Measurements from ENCODE around the gene RAB8B.
"Not testable (repeated sequence)": the region's sequence is repeated elsewhere in the genome, so short reads cannot be mapped to it uniquely, and the experiment has no call there.

The RAB8B gene

DNA sequence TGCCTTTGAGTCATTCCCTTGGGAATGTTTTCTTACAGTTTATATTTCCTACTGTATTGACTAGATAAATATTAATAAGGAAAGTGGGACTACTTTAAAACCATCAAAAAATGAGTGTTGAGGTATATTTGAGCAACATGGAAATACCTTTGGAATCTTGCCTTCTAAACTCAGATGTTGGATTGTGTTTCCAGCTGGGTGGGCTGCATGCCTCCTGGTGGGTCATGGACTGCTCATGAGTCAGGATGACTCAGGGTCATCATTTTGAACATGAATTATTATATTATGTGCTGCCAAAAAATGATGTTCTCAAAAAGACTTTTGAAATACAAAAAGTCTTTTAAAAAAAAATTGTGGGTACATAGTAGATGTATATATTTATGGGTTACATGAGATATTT lies 46.9 kb downstream of the RAB8B start:
- TF ChIP-seq, protein P1, sequence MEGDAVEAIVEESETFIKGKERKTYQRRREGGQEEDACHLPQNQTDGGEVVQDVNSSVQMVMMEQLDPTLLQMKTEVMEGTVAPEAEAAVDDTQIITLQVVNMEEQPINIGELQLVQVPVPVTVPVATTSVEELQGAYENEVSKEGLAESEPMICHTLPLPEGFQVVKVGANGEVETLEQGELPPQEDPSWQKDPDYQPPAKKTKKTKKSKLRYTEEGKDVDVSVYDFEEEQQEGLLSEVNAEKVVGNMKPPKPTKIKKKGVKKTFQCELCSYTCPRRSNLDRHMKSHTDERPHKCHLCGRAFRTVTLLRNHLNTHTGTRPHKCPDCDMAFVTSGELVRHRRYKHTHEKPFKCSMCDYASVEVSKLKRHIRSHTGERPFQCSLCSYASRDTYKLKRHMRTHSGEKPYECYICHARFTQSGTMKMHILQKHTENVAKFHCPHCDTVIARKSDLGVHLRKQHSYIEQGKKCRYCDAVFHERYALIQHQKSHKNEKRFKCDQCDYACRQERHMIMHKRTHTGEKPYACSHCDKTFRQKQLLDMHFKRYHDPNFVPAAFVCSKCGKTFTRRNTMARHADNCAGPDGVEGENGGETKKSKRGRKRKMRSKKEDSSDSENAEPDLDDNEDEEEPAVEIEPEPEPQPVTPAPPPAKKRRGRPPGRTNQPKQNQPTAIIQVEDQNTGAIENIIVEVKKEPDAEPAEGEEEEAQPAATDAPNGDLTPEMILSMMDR (conservative IDR thresholded peaks at IDR 0.05; ENCODE audit: low read length): no peak
- H3K4me3 ChIP-seq (ENCODE audit: low read length): no peak overlapping the region
- peak; percentile 56 for DNase-seq (ENCODE audit: low read depth)

DNA sequence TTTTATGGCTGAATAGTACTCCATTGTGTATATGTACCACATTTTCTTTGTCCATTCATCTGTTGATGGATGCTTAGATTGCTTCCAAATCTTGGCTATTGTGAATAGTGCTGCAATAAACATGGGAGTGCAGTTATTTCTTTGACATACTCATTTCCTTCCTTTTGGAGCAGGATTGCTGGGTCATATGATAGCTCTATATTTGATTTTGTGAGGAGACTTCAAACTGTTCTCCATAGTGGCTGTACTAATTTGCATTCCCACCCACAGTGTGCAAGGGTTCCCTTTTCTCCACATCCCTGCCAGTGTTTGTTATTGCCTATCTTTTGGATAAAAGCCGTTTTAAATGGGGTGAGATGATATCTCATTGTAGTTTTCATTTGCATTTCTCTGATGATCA lies 47.7 kb downstream of the RAB8B start:
- DNase-seq (ENCODE audit: low read depth); H3K4me3 ChIP-seq (ENCODE audit: low read length): not testable (repeated sequence)

DNA sequence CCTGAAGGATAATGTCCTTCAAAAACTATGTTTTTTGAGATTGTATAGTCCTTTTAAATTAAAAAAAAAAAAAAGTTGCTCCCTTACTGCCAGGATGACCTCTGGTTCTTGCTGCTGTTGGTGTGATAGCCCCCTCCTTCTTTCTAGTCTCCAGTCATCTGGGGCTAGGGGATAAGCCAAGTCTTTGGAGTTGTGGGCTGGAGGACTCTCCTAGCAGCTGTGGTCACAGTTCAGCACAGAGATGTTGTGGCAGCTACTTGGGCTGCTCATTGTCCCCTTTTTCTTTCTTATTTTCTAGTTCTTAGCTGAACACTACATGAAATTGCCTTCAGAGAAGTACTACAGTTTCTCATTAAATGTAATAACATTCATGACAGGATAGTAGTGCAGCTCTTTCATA lies 48.8 kb downstream of the RAB8B start:
- no peak overlapping the region for H3K4me3 ChIP-seq (ENCODE audit: low read length)
- TF ChIP-seq, protein P1 (conservative IDR thresholded peaks at IDR 0.05; ENCODE audit: low read length): no peak
- no peak for DNase-seq (ENCODE audit: low read depth)

DNA sequence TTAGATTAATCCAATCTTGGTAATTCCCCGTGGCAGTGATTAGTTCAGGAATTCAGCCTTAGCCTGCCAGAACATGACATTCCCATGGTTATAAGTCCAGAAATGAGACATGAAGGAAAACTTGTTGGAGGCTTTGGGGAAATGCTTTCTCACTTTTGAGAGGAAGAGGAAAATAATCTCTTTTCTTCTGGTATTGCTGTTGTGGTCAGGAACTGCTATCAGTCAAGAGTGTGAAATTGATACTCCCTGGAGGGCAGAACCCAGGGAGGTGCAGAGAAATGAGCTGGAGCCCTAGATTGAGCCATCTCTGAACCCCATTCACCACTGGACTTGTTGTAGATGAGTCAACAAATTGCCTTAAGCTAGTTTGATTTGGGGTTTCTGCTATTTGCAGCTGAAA lies 49.4 kb downstream of the RAB8B start:
- H3K4me3 ChIP-seq (ENCODE audit: low read length): no peak overlapping the region
- TF ChIP-seq, protein P1 (conservative IDR thresholded peaks at IDR 0.05; ENCODE audit: low read length): no peak
- peak; percentile 75 for DNase-seq (ENCODE audit: low read depth)

DNA sequence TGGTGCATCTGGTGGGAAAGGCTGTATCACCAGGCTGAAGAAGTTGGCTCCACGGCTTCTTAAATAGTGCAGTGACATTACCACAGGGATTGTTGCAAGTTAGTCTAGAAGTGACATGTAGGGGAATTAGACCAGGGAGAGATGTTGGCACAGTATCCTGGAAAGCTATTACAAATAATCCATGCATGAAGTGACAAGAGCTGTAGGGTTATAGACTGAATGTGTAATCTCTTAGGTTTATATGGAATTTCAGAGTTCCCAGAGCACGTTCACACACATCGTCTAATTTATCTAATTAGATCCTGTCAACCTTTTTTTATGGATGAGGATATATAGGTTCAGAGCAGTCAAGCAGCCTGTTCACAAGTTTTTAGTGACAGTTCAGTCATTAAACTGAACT lies 50.7 kb downstream of the RAB8B start:
- DNase-seq (ENCODE audit: low read depth): no peak
- TF ChIP-seq, protein P1 (conservative IDR thresholded peaks at IDR 0.05; ENCODE audit: low read length): no peak
- no peak overlapping the region for H3K4me3 ChIP-seq (ENCODE audit: low read length)

DNA sequence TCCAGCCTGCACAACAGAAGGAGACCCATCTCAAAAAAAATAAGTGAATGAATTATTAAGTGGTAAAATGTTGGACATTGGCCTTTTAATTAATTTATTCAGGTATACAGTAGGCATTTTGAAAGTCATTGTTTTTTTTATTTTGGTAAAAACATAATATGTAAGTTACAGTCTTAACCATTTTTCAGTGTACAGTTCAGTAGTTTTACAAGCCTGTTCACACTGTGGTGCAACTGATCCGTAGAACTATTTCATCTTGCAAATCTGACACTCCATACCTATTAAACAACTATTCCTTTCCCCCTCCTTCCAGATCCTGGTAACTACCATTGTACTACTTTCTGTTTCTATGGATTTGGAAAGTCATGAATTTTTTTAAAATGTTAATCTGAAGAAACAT lies 51.9 kb downstream of the RAB8B start:
- DNase-seq (ENCODE audit: low read depth): no peak
- no peak overlapping the region for H3K4me3 ChIP-seq (ENCODE audit: low read length)
- TF ChIP-seq, protein P1 (conservative IDR thresholded peaks at IDR 0.05; ENCODE audit: low read length): no peak

DNA sequence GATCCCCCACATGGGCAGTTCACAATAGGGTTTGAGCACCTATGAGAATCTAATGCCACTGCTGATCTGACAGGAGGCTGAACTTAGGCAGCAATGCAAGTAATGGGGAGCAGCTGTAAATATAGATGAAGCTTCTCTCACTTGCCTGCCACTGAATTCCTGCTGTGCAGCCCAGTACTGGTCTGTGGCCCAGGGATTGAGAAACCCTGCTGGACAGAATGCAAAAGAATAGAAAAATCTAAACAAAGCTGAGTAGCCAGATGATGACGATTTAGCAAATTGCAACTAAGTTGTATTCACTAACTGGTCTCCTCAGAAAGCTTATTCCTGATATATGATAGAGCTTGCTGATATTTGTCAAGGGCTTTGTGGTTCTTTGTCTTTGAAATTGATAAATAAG lies 53.7 kb downstream of the RAB8B start:
- TF ChIP-seq, protein P1 (conservative IDR thresholded peaks at IDR 0.05; ENCODE audit: low read length): peak; percentile 36
- DNase-seq (ENCODE audit: low read depth): peak; percentile 91
- H3K4me3 ChIP-seq (ENCODE audit: low read length): no peak overlapping the region

DNA sequence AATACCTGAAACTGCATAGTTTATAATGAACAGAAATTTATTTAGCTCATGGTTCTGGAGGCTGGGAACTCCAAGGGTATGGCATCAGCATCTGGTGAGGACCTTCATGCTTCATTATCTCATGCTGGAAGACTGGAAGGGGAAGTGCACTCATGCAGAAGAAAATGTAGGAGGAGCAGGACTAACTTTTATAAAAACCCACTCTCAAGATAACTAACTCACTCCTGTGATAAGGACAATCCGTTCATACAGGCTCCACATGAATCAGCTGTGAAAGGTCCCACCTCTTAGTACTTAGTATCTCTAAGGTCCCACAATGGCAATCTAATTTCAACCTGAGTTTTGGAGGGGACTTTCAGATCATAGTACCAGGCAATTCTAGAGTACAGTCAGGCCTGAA lies 54.4 kb downstream of the RAB8B start:
- TF ChIP-seq, protein P1 (conservative IDR thresholded peaks at IDR 0.05; ENCODE audit: low read length): no peak

More for the DNA sequence above, 54.4 kb downstream of the RAB8B start:
- no peak overlapping the region for H3K4me3 ChIP-seq (ENCODE audit: low read length)
- DNase-seq (ENCODE audit: low read depth): no peak

Data from AG10803 (cell line).